HepG2 (cell line): ENCODE results near the gene CD7. TPM values are rescaled to one million over a fixed set of nuclear protein-coding genes. Genes with fewer than 3 reads are reported as not detected.

Experiments
- ATAC-seq: fragments of 200-7000 bp; cut with Tn5 transposase; 3 replicates; pipeline ENCODE4 v1.9.1; 2020; ENCODE audit warnings: mild to moderate bottlenecking, moderate library complexity
- BruUV-seq: library from RNA; stranded (reverse); fragments of 400-500 nt; replicated peaks from 2 replicates; lab custom pipeline; 2021; lab: Mats Ljungman, UMichigan
- CTCF ChIA-PET: fragments of 300-600 bp; formaldehyde crosslinking; extraction: SDS; loops from one replicate; lab custom pipeline; 2021; ENCODE audit warnings: low total read pairs, inconsistent platforms, low intra/inter-chr PET ratio; lab: Yijun Ruan, JAX
- POLR2A ChIA-PET: fragments of 350-600 bp; sonication (Branson Sonifier 250); formaldehyde crosslinking; loops from one replicate; lab custom pipeline; 2020; ENCODE audit warnings: antibody characterized with exemption, inconsistent platforms; lab: Yijun Ruan, JAX
- DNase-seq: peaks from one replicate; pipeline ENCODE4 v3.0.0-alpha.2; 2015; ENCODE audit warnings: low spot score
- FAIRE-seq: peaks from 3 replicates; lab custom pipeline; 2011; peaks lifted over from hg19 to GRCh38; lab: Jason Lieb, UNC
- H2AFZ ChIP-seq: one replicate; pipeline ENCODE4 v1.6.1; 2011; ENCODE audit warnings: low read length, inconsistent platforms
- H3K27ac ChIP-seq: fragments of 300-600 bp; 3 replicates; pipeline ENCODE4 v1.8.0; 2011; ENCODE audit warnings: mixed run types, mild to moderate bottlenecking, mixed read lengths, low read length, inconsistent platforms; ENCODE audit not compliant: insufficient read depth; ENCODE audit errors: extremely low read length
- H3K27me3 ChIP-seq, 2 experiments: fragments of 200-600 bp in 1 of 2; 2 replicates in 1 of 2; 3 replicates in 1 of 2; pipeline versions ENCODE4 v1.6.0 to v1.8.0; 2011; ENCODE audit warnings: low read length in 2 of 2, mild to moderate bottlenecking in 2 of 2, moderate library complexity in 2 of 2, inconsistent platforms in 1 of 2; ENCODE audit not compliant: insufficient read depth in 2 of 2, control insufficient read depth in 1 of 2
- H3K36me3 ChIP-seq, 2 experiments: fragments of 200-600 bp in 1 of 2; replicated peaks in 1 of 2; 2 replicates in 1 of 2; 3 replicates in 1 of 2; pipeline versions ENCODE4 v1.5.1 to v1.8.0; 2011; ENCODE audit warnings: low read length in 2 of 2, inconsistent platforms in 1 of 2; ENCODE audit not compliant: insufficient read depth in 2 of 2, control insufficient read depth in 1 of 2
- H3K4me1 ChIP-seq: 2 replicates; pipeline ENCODE4 v1.5.1; 2012; ENCODE audit warnings: low read length, inconsistent platforms; ENCODE audit not compliant: insufficient read depth
- H3K4me2 ChIP-seq: 2 replicates; pipeline ENCODE4 v1.6.0; 2011; ENCODE audit warnings: low read depth, low read length, inconsistent platforms
- H3K4me3 ChIP-seq, 3 experiments: fragments of 200-600 bp in 1 of 3; sonication (generic), shearing (Covaris generic) in 1 of 3; replicated peaks in 1 of 3; 2 replicates each; pipeline ENCODE4 v1.5.1; 2011 to 2016; ENCODE audit warnings: low read length in 3 of 3, inconsistent platforms in 2 of 3, low read depth in 2 of 3, mild to moderate bottlenecking in 2 of 3, control low read depth in 1 of 3, mixed read lengths in 1 of 3; ENCODE audit not compliant: insufficient read depth in 1 of 3
- H3K79me2 ChIP-seq: one replicate; pipeline ENCODE4 v1.6.1; 2011; ENCODE audit warnings: low read length, inconsistent platforms; ENCODE audit not compliant: insufficient read depth
- H3K9ac ChIP-seq: 2 replicates; pipeline ENCODE4 v1.6.0; 2011; ENCODE audit warnings: mild to moderate bottlenecking, low read depth, low read length, inconsistent platforms; ENCODE audit not compliant: insufficient read depth
- H3K9me3 ChIP-seq: 2 replicates; pipeline ENCODE4 v1.5.1; 2012; ENCODE audit warnings: mild to moderate bottlenecking, low read length
- H4K20me1 ChIP-seq: 2 replicates; pipeline ENCODE4 v1.6.0; 2011; ENCODE audit warnings: inconsistent platforms, mild to moderate bottlenecking, low read length, moderate library complexity; ENCODE audit not compliant: insufficient read depth
- ETV5 ChIP-seq: IDR thresholded peaks from 2 replicates; pipeline ENCODE4 v1.6.1; 2018; ENCODE audit warnings: missing biosample characterization, missing genetic modification reagents, inconsistent platforms, borderline replicate concordance
- HNRNPLL ChIP-seq: fragments of 200-400 bp; formaldehyde crosslinking; IDR thresholded peaks from 2 replicates; pipeline ENCODE4 v1.6.1; 2017; ENCODE audit warnings: mild to moderate bottlenecking, low read depth, low read length; ENCODE audit not compliant: poor library complexity, severe bottlenecking
- HOXA7 ChIP-seq: sonication (generic); formaldehyde crosslinking; IDR thresholded peaks from 2 replicates; pipeline ENCODE4 v1.8.1; 2022; ENCODE audit warnings: mild to moderate bottlenecking, missing genetic modification reagents, moderate library complexity
- ISX ChIP-seq: sonication (generic); formaldehyde crosslinking; conservative IDR thresholded peaks from 2 replicates; pipeline ENCODE4 v1.5.0; 2020; ENCODE audit warnings: missing genetic modification reagents
- KDM3A ChIP-seq: IDR thresholded peaks from 2 replicates; pipeline ENCODE4 v1.6.1; 2018; ENCODE audit warnings: low read depth, missing compliant biosample characterization
- KLF6 ChIP-seq: IDR thresholded peaks from 2 replicates; pipeline ENCODE4 v1.8.0; 2016; ENCODE audit warnings: missing biosample characterization, missing genetic modification reagents
- MYNN ChIP-seq: sonication (generic); formaldehyde crosslinking; IDR thresholded peaks from 2 replicates; pipeline ENCODE4 v1.4.0; 2020; ENCODE audit warnings: mild to moderate bottlenecking, low read depth, missing genetic modification reagents
- NFE2L2 ChIP-seq: fragments of 150-350 bp; IDR thresholded peaks from 2 replicates; pipeline ENCODE4 v1.6.1; 2014; ENCODE audit warnings: low read length
- NKX3-1 ChIP-seq: sonication (generic); formaldehyde crosslinking; IDR thresholded peaks from 2 replicates; pipeline ENCODE4 v1.5.0; 2020; ENCODE audit warnings: missing genetic modification reagents
- NRL ChIP-seq: sonication (generic); formaldehyde crosslinking; IDR thresholded peaks from 2 replicates; pipeline ENCODE4 v1.5.0; 2020; ENCODE audit warnings: missing genetic modification reagents, mild to moderate bottlenecking, moderate library complexity, borderline replicate concordance
- SETDB1 ChIP-seq: sonication (generic); formaldehyde crosslinking; IDR thresholded peaks from 2 replicates; pipeline ENCODE4 v1.5.1; 2020; ENCODE audit warnings: missing genetic modification reagents, mild to moderate bottlenecking, borderline replicate concordance
- ZBTB42 ChIP-seq: sonication (generic); formaldehyde crosslinking; IDR thresholded peaks from 2 replicates; pipeline ENCODE4 v1.5.0; 2020; ENCODE audit warnings: mild to moderate bottlenecking, missing genetic modification reagents
- ZFP41 ChIP-seq: sonication (generic); formaldehyde crosslinking; IDR thresholded peaks from 2 replicates; pipeline ENCODE4 v1.4.0; 2020; ENCODE audit warnings: mild to moderate bottlenecking, missing genetic modification reagents, borderline replicate concordance
- ZFY ChIP-seq: sonication (generic); formaldehyde crosslinking; IDR thresholded peaks from 2 replicates; pipeline ENCODE4 v1.4.0; 2020; ENCODE audit warnings: missing genetic modification reagents
- ZNF136 ChIP-seq: sonication (generic); formaldehyde crosslinking; IDR thresholded peaks from 2 replicates; pipeline ENCODE4 v1.8.1; 2022; ENCODE audit warnings: low read depth, mild to moderate bottlenecking, moderate library complexity, missing genetic modification reagents
- ZNF382 ChIP-seq: sonication (generic); formaldehyde crosslinking; IDR thresholded peaks from 2 replicates; pipeline ENCODE4 v1.5.0; 2020; ENCODE audit warnings: missing genetic modification reagents, mild to moderate bottlenecking, borderline replicate concordance
- ZNF567 ChIP-seq: sonication (generic); formaldehyde crosslinking; IDR thresholded peaks from 2 replicates; pipeline ENCODE4 v1.8.1; 2023; ENCODE audit warnings: mild to moderate bottlenecking, missing genetic modification reagents, borderline replicate concordance
- ZNF780A ChIP-seq: sonication (generic); formaldehyde crosslinking; IDR thresholded peaks from 2 replicates; pipeline ENCODE4 v1.8.0; 2022; ENCODE audit warnings: mild to moderate bottlenecking, missing genetic modification reagents, moderate library complexity
- ZNF800 ChIP-seq: sonication (generic); formaldehyde crosslinking; IDR thresholded peaks from 2 replicates; pipeline ENCODE4 v1.4.0; 2020; ENCODE audit warnings: missing genetic modification reagents
- WGBS: methylation state at CpG from one replicate; pipeline ENCODE4 v1.1.6; 2017; ENCODE audit warnings: low lambda C conversion rate; 5-methylcytosine and 5-hydroxymethylcytosine counted together
- in situ Hi-C: cut with HindIII; loops from 2 replicates; pipeline ENCODE4 v1.10.0; 2017; ENCODE audit warnings: low pct_unique_long_range_greater_than_20kb; ENCODE audit not compliant: extremely low pct_ligation_motif_present
- intact Hi-C: fragments of 100-400 bp; cut with micrococcal nuclease; formaldehyde crosslinking; loops from one replicate; pipeline ENCODE4 v1.10.0; 2022; ENCODE audit not compliant: unreplicated experiment
- polyA plus RNA-seq, 8 experiments: library from polyadenylated mRNA; depleted of rRNA in 3 of 8; stranded (reverse) in 7 of 8; unstranded in 1 of 8; fragments of >200 nt; fragmentation: Illumina TruSeq in 4 of 8; extraction: Trizol in 4 of 8; gene quantifications; 2 replicates each; pipeline versions ENCODE4 v1.2.1 to v1.2.3, GENCODE V29; 2011 to 2016; ENCODE audit warnings: low read depth in 4 of 8, missing spikeins in 1 of 8, mixed read lengths in 1 of 8; ENCODE audit not compliant: insufficient read depth in 1 of 8
- total RNA-seq, 5 experiments: library from RNA; depleted of rRNA; stranded (reverse); fragments of >200 nt; fragmentation: Illumina TruSeq; extraction: Trizol; gene quantifications; 2 replicates each; pipeline ENCODE4 v1.2.3, GENCODE V29; 2016; ENCODE audit warnings: low read depth in 1 of 5
- TF ChIP-seq, protein P1 (sequence below): sonication (generic); formaldehyde crosslinking; IDR thresholded peaks from 2 replicates; pipeline ENCODE4 v1.4.0; 2020; ENCODE audit warnings: missing genetic modification reagents

The CD7 gene
- total and polyA plus RNA-seq, 2 of the 13 experiments (the other 11 are each of a cell fraction or from before 2014, with no cell fraction given): 67.6 to 76.4 TPM

- TF ChIP-seq ZNF136 (no peak), NFE2L2 (peak; percentile 95), ZFY (peak; percentile 45; the same call in 1 of the 2 replicates), NRL (CRISPR knock-in tag) (peak; percentile 91), NKX3-1 (0 out of 2 replicates have a peak, but pooled peaks have one; percentile 38), MYNN (0 out of 2 replicates have a peak, but pooled peaks have one; percentile 36), ETV5 (CRISPR knock-in tag) (0 out of 2 replicates have a peak, but pooled peaks have one; percentile 26), ZNF382 (CRISPR knock-in tag) (no peak), ZFP41 (CRISPR knock-in tag) (peak; percentile 50; the same call in 1 of the 2 replicates), ZNF780A (CRISPR knock-in tag) (no peak)
Observed at GRCh38 chr17:82358465-82359350, 41.3 kb upstream of the CD7 start, which contains the start of gene TEX19 (continued).

DNA sequence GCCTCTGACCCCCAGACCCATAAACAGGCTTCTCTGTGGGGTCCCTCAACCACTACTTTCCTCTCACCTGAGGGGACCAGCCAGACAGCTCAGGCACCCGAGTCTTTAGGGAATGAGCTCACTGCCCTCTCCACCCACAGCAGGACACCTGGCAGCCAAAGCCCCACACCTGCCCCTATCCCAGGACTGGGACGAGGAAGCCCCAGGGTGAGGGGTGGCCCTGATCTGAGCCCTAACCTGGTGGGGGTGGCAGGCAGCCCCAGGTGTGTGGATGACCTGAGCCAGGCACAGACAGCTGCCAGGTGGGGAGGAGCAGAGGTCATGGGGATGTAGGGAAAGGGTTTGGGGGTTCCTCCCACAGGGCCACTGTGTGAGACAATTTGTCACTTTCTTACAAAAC is 40.0 kb upstream of the CD7 start:
- no TSS peak for BruUV-seq
- H4K20me1 ChIP-seq: no peaks in the 10 kb centered on the region
- POLR2A ChIA-PET: interaction anchor here (0.7 to 5.0 kb wide), 9 partner anchors 9 to 105 kb away, joined by 3 to 36 read pairs (median 10); partner anchors contain the start of gene CD7
- no peak overlapping the region for H2AFZ ChIP-seq
- no peak overlapping the region for H3K4me3 ChIP-seq
- intact Hi-C loops (no loop called here), in situ Hi-C loops (loop anchor here (10.0 kb wide), 1 partner anchor 197 kb away; no protein-coding TSS in a partner anchor)
- H3K9me3 ChIP-seq: no peaks in the 10 kb centered on the region
- no peak overlapping the region for H3K9ac ChIP-seq
- H3K4me1 ChIP-seq: peaks cover 71% of the 10 kb centered on the region
- ATAC-seq (no peak; the same call in 2 of the 3 replicates), FAIRE-seq (no peak), DNase-seq (no peak)
- WGBS: 67% methylated on average over 2 of the region's 2 CpGs
- CTCF ChIA-PET: interaction anchor here (0.6 kb wide), 1 partner anchor 67 kb away, joined by 3 read pairs; no protein-coding TSS in a partner anchor
- no peaks in the 10 kb centered on the region for H3K27me3 ChIP-seq
- H3K36me3 ChIP-seq: no peaks in the 10 kb centered on the region
- peak overlapping the region; percentile 68; the same call in 1 of the 2 replicates for H3K4me2 ChIP-seq
- no peaks in the 10 kb centered on the region for H3K79me2 ChIP-seq
- H3K27ac ChIP-seq: no peak overlapping the region
- TF ChIP-seq HOXA7 (CRISPR knock-in tag) (no peak), ISX (CRISPR knock-in tag) (no peak), ZNF800 (CRISPR knock-in tag) (no peak), ZNF567 (CRISPR knock-in tag) (no peak), SETDB1 (no peak), KLF6 (CRISPR knock-in tag) (no peak), HNRNPLL (peak; percentile 9), ZBTB42 (CRISPR knock-in tag) (no peak), KDM3A (CRISPR knock-in tag) (no peak)
- TF ChIP-seq, protein P1, sequence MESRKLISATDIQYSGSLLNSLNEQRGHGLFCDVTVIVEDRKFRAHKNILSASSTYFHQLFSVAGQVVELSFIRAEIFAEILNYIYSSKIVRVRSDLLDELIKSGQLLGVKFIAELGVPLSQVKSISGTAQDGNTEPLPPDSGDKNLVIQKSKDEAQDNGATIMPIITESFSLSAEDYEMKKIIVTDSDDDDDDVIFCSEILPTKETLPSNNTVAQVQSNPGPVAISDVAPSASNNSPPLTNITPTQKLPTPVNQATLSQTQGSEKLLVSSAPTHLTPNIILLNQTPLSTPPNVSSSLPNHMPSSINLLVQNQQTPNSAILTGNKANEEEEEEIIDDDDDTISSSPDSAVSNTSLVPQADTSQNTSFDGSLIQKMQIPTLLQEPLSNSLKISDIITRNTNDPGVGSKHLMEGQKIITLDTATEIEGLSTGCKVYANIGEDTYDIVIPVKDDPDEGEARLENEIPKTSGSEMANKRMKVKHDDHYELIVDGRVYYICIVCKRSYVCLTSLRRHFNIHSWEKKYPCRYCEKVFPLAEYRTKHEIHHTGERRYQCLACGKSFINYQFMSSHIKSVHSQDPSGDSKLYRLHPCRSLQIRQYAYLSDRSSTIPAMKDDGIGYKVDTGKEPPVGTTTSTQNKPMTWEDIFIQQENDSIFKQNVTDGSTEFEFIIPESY (CRISPR knock-in tag): no peak
